Keratinocyte (primary cell): ENCODE measurements around the gene SH3PXD2B.

Experiments used
- EZH2 ChIP-seq: IDR thresholded peaks from one replicate; pipeline ENCODE4 v1.6.1; 2012; ENCODE audit warnings: inconsistent platforms, mild to moderate bottlenecking, low read length, moderate library complexity
- TF ChIP-seq, protein P1 (sequence below), 3 experiments: IDR thresholded peaks in 1 of 3; conservative IDR thresholded peaks in 1 of 3; optimal IDR thresholded peaks in 1 of 3; 2 replicates in 2 of 3; 3 replicates in 1 of 3; pipeline versions ENCODE3 to v1.5.1; 2011; ENCODE audit warnings: low read length in 3 of 3, mild to moderate bottlenecking in 3 of 3, moderate library complexity in 2 of 3, control low read depth in 1 of 3, inconsistent platforms in 1 of 3; ENCODE audit not compliant: insufficient read depth in 2 of 3; ENCODE audit errors: extremely low read depth in 1 of 3

GRCh38 chr5:172370648-172371545, 83.4 kb downstream of the SH3PXD2B start:
- TF ChIP-seq, protein P1, sequence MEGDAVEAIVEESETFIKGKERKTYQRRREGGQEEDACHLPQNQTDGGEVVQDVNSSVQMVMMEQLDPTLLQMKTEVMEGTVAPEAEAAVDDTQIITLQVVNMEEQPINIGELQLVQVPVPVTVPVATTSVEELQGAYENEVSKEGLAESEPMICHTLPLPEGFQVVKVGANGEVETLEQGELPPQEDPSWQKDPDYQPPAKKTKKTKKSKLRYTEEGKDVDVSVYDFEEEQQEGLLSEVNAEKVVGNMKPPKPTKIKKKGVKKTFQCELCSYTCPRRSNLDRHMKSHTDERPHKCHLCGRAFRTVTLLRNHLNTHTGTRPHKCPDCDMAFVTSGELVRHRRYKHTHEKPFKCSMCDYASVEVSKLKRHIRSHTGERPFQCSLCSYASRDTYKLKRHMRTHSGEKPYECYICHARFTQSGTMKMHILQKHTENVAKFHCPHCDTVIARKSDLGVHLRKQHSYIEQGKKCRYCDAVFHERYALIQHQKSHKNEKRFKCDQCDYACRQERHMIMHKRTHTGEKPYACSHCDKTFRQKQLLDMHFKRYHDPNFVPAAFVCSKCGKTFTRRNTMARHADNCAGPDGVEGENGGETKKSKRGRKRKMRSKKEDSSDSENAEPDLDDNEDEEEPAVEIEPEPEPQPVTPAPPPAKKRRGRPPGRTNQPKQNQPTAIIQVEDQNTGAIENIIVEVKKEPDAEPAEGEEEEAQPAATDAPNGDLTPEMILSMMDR (optimal IDR thresholded peaks at IDR 0.05 in 1 of 3, IDR thresholded peaks at IDR 0.05 in 1 of 3, conservative IDR thresholded peaks at IDR 0.05 in 1 of 3; ENCODE audit: extremely low read depth in 1 of 3, insufficient read depth in 2 of 3, low read length in 3 of 3) = peak; percentile 54 to 79 (median 71)
- TF ChIP-seq EZH2 = no peak
